GM18861 (cell line): ENCODE data around the gene ZMYM3.

Source experiments
- ATAC-seq: cut with Tn5 transposase; IDR thresholded peaks from one replicate; pipeline ENCODE4 v1.9.1; 2021; ENCODE audit not compliant: unreplicated experiment

Gene ZMYM3

GRCh38 chrX:71214604-71215337, 39.2 kb downstream of the ZMYM3 start:
- no peak for ATAC-seq

GRCh38 chrX:71214152-71214551, 39.8 kb downstream of the ZMYM3 start:
- ATAC-seq, result no peak

- ATAC-seq, result no peak
These were observed 41.4 kb downstream of the ZMYM3 start for GRCh38 chrX:71212536-71212935.

GRCh38 chrX:71210816-71211215, 43.1 kb downstream of the ZMYM3 start:
- ATAC-seq, result no peak

- no peak for ATAC-seq
These were observed 54.5 kb downstream of the ZMYM3 start for GRCh38 chrX:71199252-71200008.

- ATAC-seq, result peak; percentile 73
These were observed 55.9 kb downstream of the ZMYM3 start for GRCh38 chrX:71198066-71198465.

GRCh38 chrX:71195964-71196649, 57.8 kb downstream of the ZMYM3 start:
- ATAC-seq, result no peak

- ATAC-seq, result no peak
These were observed 62.7 kb downstream of the ZMYM3 start for GRCh38 chrX:71191248-71191647.
